Stimulated activated CD4-positive, alpha-beta T cell treated with anti-CD3 and anti-CD28 coated beads, TNF-alpha, amount 100 ng/mL, for 1 hour (primary cell): ENCODE data around the gene GTF3C2.

ENCODE experiments used
- DNase-seq, 3 donors: peaks; one replicate each; pipeline ENCODE4 v3.0.0-alpha.2; 2020; ENCODE audit warnings: low read depth in 3 of 3, low spot score in 1 of 3

GTF3C2 gene, protein sequence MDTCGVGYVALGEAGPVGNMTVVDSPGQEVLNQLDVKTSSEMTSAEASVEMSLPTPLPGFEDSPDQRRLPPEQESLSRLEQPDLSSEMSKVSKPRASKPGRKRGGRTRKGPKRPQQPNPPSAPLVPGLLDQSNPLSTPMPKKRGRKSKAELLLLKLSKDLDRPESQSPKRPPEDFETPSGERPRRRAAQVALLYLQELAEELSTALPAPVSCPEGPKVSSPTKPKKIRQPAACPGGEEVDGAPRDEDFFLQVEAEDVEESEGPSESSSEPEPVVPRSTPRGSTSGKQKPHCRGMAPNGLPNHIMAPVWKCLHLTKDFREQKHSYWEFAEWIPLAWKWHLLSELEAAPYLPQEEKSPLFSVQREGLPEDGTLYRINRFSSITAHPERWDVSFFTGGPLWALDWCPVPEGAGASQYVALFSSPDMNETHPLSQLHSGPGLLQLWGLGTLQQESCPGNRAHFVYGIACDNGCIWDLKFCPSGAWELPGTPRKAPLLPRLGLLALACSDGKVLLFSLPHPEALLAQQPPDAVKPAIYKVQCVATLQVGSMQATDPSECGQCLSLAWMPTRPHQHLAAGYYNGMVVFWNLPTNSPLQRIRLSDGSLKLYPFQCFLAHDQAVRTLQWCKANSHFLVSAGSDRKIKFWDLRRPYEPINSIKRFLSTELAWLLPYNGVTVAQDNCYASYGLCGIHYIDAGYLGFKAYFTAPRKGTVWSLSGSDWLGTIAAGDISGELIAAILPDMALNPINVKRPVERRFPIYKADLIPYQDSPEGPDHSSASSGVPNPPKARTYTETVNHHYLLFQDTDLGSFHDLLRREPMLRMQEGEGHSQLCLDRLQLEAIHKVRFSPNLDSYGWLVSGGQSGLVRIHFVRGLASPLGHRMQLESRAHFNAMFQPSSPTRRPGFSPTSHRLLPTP

GRCh38 chr2:27356382-27357181, at the start of gene GTF3C2:
GTF3C2 (minus strand) TSS chr2:27356764; CDS start chr2:27343554, 13,210 bp downstream.
- DNase-seq, result peak; percentile 74 to 81 (median 78)

DNA sequence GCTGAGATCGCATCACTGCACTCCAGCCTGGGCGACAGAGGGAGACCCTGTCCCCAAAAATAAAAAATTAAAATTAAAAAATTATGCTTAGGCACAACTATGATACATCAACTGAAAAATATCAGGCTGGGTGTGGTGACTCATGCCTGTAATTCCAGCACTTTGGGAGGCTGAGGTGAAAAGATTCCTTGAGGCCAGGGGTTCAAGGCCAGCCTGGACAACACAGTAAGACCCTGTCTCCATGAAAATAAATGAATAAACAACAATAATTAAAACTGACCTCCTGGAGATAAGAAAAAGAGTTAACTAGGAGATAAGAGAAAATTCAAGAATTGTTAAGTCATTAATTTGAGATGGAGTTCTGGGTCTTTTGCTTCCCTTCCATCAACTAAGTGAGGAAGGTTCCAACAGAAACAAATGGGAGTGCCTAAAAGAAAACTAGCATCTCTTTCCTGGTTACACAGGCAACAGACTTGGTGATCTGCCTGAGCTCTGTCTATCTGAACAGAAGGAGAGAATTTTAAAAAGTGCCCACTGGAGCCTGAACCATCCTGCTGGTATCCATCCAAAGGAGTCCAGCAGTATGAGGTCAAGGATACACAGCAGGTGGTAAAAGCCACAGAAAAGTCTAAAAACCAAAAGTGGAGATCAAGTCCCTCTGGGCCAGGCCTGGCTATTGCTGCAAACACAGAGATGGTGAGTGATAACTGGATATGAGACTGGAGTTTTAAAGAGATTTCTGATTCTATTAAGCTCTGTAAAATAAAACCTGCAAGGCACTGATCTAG, 44.0 kb upstream of the GTF3C2 start:
- DNase-seq, result no peak

GRCh38 chr2:27398962-27399361, 42.4 kb upstream of the GTF3C2 start:
- DNase-seq, result no peak

DNA sequence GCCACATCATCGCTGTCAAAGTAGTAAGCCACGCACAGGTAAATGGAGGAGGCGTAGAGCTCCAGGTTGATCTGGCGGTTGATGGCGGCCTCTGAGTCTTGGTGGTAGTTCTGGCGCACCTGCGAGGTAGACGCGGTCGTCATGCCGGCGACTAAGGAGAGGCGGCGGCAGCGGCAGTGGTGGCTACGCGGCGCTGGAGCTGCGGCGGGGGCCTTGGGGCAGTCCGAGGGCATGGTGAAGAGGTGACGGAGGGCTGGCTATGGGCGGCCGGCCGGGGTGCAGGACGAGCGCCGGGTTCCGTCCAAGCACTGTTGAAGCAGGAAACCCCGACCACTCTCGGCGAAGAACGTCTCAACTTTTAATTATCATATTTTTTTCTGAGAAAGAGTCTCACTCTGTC, 36.7 kb upstream of the GTF3C2 start:
- no peak for DNase-seq

DNA sequence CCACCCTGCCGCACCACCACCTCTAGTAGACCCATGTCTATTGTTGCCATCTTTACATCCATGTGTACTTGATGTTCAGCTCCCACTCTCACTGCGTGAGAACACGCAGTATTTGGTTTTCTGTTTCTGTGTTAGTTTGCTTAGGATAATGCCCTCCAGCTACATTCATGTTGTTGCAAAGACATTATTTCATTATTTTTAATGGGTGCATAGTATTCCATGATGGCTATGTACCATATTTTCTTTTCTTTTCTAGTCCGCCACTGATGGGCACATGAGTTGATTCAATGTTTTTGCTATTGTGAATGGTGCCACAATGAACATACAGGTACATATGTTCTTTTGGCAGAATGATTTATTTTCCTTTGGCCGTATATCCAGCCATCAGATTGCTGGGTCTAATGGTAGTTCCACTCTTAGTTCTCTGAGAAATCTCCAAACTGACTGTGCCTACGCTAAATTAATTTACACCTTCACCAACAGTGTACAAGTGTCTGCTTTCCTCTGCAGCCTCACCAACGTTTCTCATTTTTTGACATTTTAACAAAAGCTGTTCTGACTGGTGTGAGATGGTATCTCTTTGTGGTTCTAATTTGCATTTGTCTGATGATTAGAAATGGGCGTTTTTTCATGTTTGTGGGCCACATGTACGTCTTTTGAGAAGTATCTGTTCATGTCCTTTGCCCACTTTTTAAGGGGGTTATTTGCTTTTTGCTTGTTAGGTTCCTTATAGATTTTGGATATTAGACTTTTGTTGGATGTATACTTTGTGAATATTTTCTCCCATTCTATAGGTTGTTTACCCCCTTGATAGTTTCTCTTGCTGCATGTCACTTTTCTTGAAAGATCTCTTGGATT, 34.5 kb upstream of the GTF3C2 start:
- DNase-seq, result no peak

- no peak for DNase-seq
Measured at GRCh38 chr2:27381577-27382181, 25.1 kb upstream of the GTF3C2 start.

DNA sequence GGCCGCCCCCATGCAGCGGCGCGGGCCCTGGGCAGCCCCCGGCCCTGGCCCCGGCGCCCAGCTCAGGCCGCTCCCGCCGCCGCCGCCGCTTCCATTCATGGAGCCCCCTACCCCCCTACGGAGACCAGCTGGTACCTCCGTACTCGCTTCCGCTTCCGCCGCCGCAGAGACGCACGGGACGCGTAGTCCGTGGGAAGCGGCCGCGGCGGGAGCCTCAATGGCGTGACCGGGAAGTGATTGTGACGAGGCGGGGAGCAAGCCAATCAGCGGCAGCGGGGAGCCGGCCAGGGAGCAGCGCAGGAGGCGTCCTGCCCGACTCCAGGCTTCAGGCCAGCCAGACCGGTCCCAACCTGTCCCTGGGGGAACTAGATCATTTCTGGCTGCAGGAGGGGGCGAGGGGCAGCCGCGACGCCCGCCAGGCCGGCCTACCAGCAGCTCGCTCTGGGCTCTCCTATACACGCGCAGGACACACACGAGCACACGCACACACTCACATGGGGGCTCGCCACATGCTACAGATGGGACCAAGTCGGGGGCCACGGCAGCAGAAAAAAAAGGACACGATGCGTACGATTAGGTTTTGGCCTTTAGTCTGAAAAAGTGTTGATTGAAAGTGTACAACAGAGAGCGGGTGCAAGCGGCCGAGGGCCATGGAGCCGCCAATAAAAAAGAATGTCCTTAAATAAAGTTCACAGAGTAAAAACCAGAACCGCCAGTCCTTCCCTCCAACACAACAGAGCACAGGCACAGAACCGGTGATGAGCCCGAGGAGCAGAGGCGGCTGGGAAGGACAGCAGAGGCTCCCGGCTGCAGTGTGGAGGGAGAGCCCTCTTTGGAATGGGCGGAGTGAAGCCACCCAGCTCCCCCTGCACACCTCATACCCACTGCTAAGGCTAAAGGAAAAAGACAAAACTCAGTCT, 24.3 kb upstream of the GTF3C2 start, which contains the start of gene ZNF513:
Gene ZNF513 (minus strand): TSS at position 109 of the 920 bp plus-strand sequence. CDS start 208 bp downstream, outside the sequence.
- peak; percentile 59 to 77 (median 73) for DNase-seq

DNA sequence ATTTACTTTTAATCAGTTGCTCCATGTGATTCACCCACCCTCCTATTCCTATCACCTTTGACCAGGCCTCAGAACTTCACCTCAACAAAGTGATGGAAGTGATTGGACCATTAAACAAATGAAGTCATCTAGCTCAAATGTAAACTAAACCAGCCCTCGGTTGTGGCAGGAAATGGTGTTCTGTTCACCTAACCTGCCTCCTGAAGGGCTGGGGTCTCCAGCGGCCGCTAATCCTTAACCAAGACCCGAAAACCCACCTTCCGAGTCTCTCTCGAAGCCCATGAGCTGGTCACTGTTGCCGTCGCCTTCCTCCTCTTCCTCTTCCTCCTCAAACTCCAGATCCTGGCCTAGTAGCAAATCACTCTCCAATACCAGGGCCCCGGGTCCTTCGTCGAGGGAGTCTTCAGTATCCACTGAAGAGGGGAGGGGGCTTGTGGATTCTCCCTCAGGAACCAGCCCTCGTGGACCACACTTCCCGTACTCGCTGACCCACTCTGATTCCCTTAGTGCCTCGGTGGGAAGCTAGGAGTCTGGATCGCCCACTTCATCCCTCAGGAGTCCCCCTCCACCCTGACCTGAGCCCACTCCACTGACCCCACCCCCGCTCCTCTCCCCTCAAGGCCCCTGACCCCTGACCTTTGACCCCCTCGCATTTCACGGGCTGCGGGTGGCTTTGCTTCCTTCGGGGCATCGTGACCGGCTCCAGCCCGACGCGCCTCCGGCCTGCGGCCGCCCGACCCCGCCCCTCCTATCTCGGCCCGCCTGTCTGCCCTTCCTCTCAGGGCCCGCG, 23.5 kb upstream of the GTF3C2 start:
- DNase-seq, result peak in 2 of 3 donors; percentile 9 to 22

DNA sequence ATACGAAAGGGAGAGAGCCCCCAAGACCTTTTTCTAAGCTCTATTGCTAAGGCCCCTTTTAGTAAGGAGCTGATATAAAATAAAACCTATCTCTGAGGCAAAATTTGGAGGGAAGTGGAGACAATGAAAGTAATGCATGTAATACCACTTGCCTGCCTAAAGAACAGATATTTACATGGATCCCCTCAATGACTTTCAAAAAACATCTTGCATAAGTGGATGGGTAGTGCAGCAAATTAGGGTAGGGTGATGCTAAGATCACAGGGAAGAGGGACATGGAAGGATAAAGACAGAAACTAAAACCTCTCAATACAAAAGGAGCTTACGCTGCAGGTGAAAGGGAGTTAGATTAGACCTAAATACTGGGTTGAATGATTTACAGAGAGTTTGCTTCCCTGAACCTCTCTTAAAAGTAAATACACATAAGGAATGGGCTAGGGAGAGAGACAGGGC, 22.8 kb upstream of the GTF3C2 start:
- DNase-seq, result no peak

DNA sequence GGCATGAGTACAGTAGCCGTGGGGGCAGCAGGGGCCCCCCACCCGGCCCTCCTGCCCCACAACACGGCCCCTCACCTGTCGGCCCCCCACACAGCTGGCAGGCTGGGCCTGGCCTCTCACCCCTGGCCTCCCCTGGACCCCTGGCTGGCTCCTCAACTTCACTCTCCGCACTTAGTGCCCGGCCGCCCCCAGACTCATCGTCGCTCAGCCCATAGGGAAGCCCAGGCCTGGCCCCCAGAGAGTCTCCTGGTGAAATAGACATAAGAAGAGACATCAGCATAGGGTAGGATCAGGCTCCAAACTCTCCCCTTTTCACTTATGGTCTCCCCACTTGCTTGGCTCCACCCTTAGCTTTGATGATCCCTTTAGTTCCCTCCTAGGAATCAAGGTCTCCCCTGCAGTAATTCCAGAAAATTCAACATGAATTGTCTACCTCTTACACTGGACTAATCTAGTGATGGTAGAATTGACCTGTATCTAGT, 22.3 kb upstream of the GTF3C2 start:
- DNase-seq, result no peak

DNA sequence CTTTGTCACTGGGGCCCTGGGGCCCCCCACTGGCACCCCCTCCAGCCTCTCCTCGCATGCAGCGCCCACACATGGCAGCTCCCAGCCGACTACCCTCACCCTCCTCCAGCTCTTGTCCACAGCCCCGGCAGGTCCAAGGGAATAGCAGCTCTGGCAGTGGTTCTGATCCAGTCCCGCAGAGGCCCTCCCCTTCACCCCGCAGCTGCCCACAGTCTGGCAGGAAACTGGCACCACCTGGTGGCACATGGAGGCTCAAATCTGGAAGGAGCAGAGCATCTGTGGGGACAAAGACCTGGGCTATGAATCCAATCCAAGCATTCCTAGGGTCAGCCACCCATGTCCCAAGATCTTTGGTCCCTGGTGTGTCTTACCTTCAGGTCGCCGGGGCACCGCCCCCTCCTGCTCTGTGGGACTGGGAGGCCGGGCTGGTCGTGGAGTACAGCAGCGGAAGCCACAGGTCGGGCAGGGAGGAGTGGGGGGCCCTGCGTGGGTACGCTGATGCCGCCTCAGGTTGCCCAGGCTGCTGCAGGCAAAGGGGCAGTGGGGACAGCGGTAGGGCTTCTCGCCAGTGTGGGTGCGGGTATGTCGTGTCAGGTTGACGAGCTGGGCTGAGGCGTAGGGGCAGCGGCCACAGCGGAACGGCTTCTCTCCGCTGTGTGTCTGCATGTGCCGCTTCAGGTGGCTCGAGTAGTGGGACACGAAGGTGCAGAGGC, 21.7 kb upstream of the GTF3C2 start:
- DNase-seq, result no peak

DNA sequence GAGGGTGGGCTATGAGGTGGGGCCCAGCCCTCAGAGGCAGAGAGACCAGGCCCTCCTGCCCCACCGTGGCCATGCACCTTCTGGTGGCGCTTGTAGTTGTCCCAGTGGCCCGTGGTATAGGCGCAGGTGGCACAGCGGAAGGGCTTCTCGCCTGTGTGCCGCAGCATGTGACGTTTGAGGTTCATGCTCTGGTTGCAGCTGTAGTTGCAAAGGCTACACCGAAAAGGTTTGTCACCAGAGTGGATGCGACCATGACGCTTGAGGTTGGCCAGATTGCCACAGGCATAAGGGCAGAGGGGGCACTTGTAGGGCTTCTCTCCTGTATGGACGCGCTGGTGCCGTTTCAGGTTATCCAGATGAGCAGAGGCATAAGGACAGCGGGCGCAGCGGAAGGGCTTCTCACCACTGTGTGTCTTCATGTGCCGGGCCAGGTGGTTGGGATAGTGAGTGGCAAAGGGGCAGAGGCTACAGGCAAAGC, 21.1 kb upstream of the GTF3C2 start:
- DNase-seq, result no peak

DNA sequence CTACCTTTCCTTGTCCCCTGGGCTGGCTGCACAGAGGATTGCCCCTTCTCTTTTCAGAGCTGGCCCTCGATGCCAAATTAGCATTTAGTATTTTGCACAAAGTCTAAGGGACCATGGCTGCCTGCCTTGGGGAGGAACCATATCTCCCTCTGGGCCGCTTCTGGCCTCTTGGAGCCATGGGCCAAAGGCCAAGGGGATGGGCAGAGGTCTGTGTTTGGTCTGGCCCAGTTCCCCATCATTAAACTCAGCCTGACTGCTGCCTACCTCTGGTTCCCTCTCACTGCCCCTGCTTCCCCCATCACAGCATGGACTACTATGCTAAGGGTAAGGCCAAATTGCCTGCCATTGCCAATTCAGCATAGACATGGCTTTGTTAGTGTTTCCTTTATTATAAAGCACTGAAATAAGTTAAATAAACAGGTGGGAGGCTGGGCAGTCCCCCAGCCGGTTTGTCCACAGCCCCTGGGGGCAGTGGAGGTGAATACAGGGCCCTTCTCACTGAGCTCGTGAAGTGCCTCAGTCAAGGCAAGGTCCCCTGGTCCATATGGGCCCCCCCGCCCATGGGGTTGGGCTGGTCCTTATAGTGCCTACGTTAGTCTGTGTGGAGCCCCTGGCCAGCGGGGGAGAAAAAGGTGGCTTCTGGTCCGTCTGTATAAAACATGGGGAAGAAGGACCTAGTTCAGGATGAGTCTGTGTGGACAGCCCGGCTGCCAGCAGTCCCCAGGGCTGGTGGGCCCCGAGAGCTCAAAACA, 20.5 kb upstream of the GTF3C2 start:
- no peak for DNase-seq

- no peak for DNase-seq
Measured at GRCh38 chr2:27376151-27376865, 19.7 kb upstream of the GTF3C2 start.
